Loucy (cell line): ENCODE results near the gene SMG6.

Experiments used
- H2AFZ ChIP-seq: fragments of 200-600 bp; sonication (generic); 2 replicates; pipeline ENCODE4 v1.6.0; 2016; ENCODE audit warnings: antibody characterized with exemption, mild to moderate bottlenecking, low read length, moderate library complexity
- H3F3A ChIP-seq: fragments of 200-600 bp; 2 replicates; pipeline ENCODE4 v1.6.0; 2016; ENCODE audit warnings: antibody characterized with exemption, low read depth, mild to moderate bottlenecking
- H3K27me3 ChIP-seq: fragments of 200-600 bp; sonication (generic); 2 replicates; pipeline ENCODE4 v1.6.1; 2014; ENCODE audit warnings: low read length, mild to moderate bottlenecking; ENCODE audit not compliant: insufficient read depth, poor library complexity, severe bottlenecking
- H3K36me3 ChIP-seq: fragments of 200-600 bp; sonication (generic); 2 replicates; pipeline ENCODE4 v1.6.1; 2016; ENCODE audit warnings: low read length; ENCODE audit not compliant: insufficient read depth
- H3K4me1 ChIP-seq: fragments of 200-600 bp; sonication (generic); 2 replicates; pipeline ENCODE4 v1.5.1; 2014; ENCODE audit warnings: low read length, mild to moderate bottlenecking; ENCODE audit not compliant: insufficient read depth, poor library complexity, severe bottlenecking
- H3K4me2 ChIP-seq: fragments of 200-600 bp; sonication (generic); 2 replicates; pipeline ENCODE4 v1.6.0; 2014; ENCODE audit warnings: antibody characterized with exemption, low read length, low read depth, mild to moderate bottlenecking; ENCODE audit not compliant: poor library complexity, severe bottlenecking
- H3K4me3 ChIP-seq: fragments of 200-600 bp; sonication (generic); 2 replicates; pipeline ENCODE4 v1.5.1; 2014; ENCODE audit warnings: low read length, mild to moderate bottlenecking, mixed read lengths; ENCODE audit not compliant: poor library complexity, severe bottlenecking
- H3K79me2 ChIP-seq: fragments of 200-600 bp; sonication (generic); 2 replicates; pipeline ENCODE4 v1.6.1; 2014; ENCODE audit warnings: low read length; ENCODE audit not compliant: insufficient read depth
- H3K9ac ChIP-seq: fragments of 200-600 bp; sonication (generic); 2 replicates; pipeline ENCODE4 v1.6.0; 2014; ENCODE audit warnings: mild to moderate bottlenecking, low read depth, low read length, moderate library complexity; ENCODE audit not compliant: poor library complexity, severe bottlenecking
- H3K9me2 ChIP-seq: fragments of 200-600 bp; sonication (generic); replicated peaks from 2 replicates; pipeline ENCODE4 v1.6.1; 2016; ENCODE audit warnings: low read depth, low read length, mixed read lengths
- H3K9me3 ChIP-seq: fragments of 200-600 bp; sonication (generic); 2 replicates; pipeline ENCODE4 v1.6.1; 2014; ENCODE audit warnings: mild to moderate bottlenecking, antibody characterized with exemption, low read length, low read depth; ENCODE audit not compliant: insufficient read depth
- H4K20me1 ChIP-seq: fragments of 200-600 bp; sonication (generic); 2 replicates; pipeline ENCODE4 v1.6.0; 2014; ENCODE audit warnings: antibody characterized with exemption, low read length, mild to moderate bottlenecking; ENCODE audit not compliant: insufficient read depth, poor library complexity, severe bottlenecking
- CTCF ChIP-seq: fragments of 200-600 bp; sonication (generic); conservative IDR thresholded peaks from 2 replicates; pipeline ENCODE4 v1.5.1; 2014; ENCODE audit warnings: mild to moderate bottlenecking, antibody characterized with exemption, low read length
- EZH2phosphoT487 ChIP-seq: fragments of 200-600 bp; IDR thresholded peaks from 2 replicates; pipeline ENCODE4 v1.6.1; 2018; ENCODE audit warnings: antibody characterized with exemption, mild to moderate bottlenecking, moderate library complexity, borderline replicate concordance

Gene SMG6

GRCh38 chr17:2180768-2181167 lies 122.8 kb downstream of the SMG6 start:
- Histone ChIP-seq H4K20me1 (no peaks in the 10 kb centered on the region), H3K4me2 (no peak overlapping the region), H3K9me3 (no peaks in the 10 kb centered on the region), H3K9me2 (no peaks in the 10 kb centered on the region), H3F3A (no peaks in the 10 kb centered on the region), H3K9ac (no peak overlapping the region), H3K27me3 (no peaks in the 10 kb centered on the region), H3K79me2 (no peaks in the 10 kb centered on the region; the same call in 1 of the 2 replicates), H3K4me1 (peaks cover 24% of the 10 kb centered on the region), H3K4me3 (no peak overlapping the region), H2AFZ (no peak overlapping the region), H3K36me3 (peaks cover 80% of the 10 kb centered on the region; the same call in 1 of the 2 replicates)
- TF ChIP-seq CTCF = no peak
- no peak for TF ChIP-seq EZH2phosphoT487

GRCh38 chr17:2179615-2180295 lies 123.8 kb downstream of the SMG6 start:
- Histone ChIP-seq H3K4me1 (peaks cover 25% of the 10 kb centered on the region), H3F3A (no peaks in the 10 kb centered on the region), H3K4me3 (no peak overlapping the region), H3K9ac (no peak overlapping the region), H3K4me2 (no peak overlapping the region), H2AFZ (no peak overlapping the region), H4K20me1 (no peaks in the 10 kb centered on the region), H3K79me2 (no peaks in the 10 kb centered on the region; the same call in 1 of the 2 replicates), H3K27me3 (no peaks in the 10 kb centered on the region), H3K36me3 (peaks cover 80% of the 10 kb centered on the region; the same call in 1 of the 2 replicates), H3K9me2 (no peaks in the 10 kb centered on the region), H3K9me3 (no peaks in the 10 kb centered on the region)
- TF ChIP-seq EZH2phosphoT487 = no peak
- TF ChIP-seq CTCF = no peak

GRCh38 chr17:2178798-2179501 lies 124.6 kb downstream of the SMG6 start:
- Histone ChIP-seq H3K27me3 (no peaks in the 10 kb centered on the region), H3K9me2 (no peaks in the 10 kb centered on the region), H3K4me2 (no peak overlapping the region), H3K79me2 (no peaks in the 10 kb centered on the region; the same call in 1 of the 2 replicates), H3K4me1 (peaks cover 25% of the 10 kb centered on the region), H3K9me3 (no peaks in the 10 kb centered on the region), H3K9ac (no peak overlapping the region), H3K4me3 (no peak overlapping the region), H2AFZ (no peak overlapping the region), H3F3A (no peaks in the 10 kb centered on the region), H4K20me1 (no peaks in the 10 kb centered on the region), H3K36me3 (peaks cover 86% of the 10 kb centered on the region; the same call in 1 of the 2 replicates)
- no peak for TF ChIP-seq CTCF
